ENCODE measurements around the gene EFNA5.

Gene EFNA5

GRCh38 chr5:107687937-107688336, 17.2 kb upstream of the EFNA5 start:
- in situ Hi-C loops (cut with HindIII; ENCODE audit: low sequenced_read_pairs): no loop called here
- H3K4me3 ChIP-seq (ENCODE audit: low read depth, low read length): no peak overlapping the region
- DNase-seq (ENCODE audit: low read depth, low spot score): no peak
- TF ChIP-seq CTCF (IDR thresholded peaks at IDR 0.05; ENCODE audit: low read depth, low read length): no peak

GRCh38 chr5:107687404-107687803, 16.7 kb upstream of the EFNA5 start:
- in situ Hi-C loops (cut with HindIII; ENCODE audit: low sequenced_read_pairs): no loop called here
- DNase-seq (ENCODE audit: low read depth, low spot score): no peak
- no peak for TF ChIP-seq CTCF (IDR thresholded peaks at IDR 0.05; ENCODE audit: low read depth, low read length)
- H3K4me3 ChIP-seq (ENCODE audit: low read depth, low read length): no peak overlapping the region

GRCh38 chr5:107682533-107682932, 11.8 kb upstream of the EFNA5 start:
- no peak overlapping the region for H3K4me3 ChIP-seq (ENCODE audit: low read depth, low read length)
- no peak for TF ChIP-seq CTCF (IDR thresholded peaks at IDR 0.05; ENCODE audit: low read depth, low read length)
- DNase-seq (ENCODE audit: low read depth, low spot score): no peak
- in situ Hi-C loops (cut with HindIII; ENCODE audit: low sequenced_read_pairs): no loop called here

GRCh38 chr5:107680799-107681198, 10.1 kb upstream of the EFNA5 start:
- DNase-seq (ENCODE audit: low read depth, low spot score): no peak
- TF ChIP-seq CTCF (IDR thresholded peaks at IDR 0.05; ENCODE audit: low read depth, low read length): no peak
- in situ Hi-C loops (cut with HindIII; ENCODE audit: low sequenced_read_pairs): no loop called here
- H3K4me3 ChIP-seq (ENCODE audit: low read depth, low read length): no peak overlapping the region

- H3K4me3 ChIP-seq (ENCODE audit: low read depth, low read length): no peak overlapping the region
- in situ Hi-C loops (cut with HindIII; ENCODE audit: low sequenced_read_pairs): no loop called here
- no peak for TF ChIP-seq CTCF (IDR thresholded peaks at IDR 0.05; ENCODE audit: low read depth, low read length)
- DNase-seq (ENCODE audit: low read depth, low spot score): no peak
These were observed 9.4 kb upstream of the EFNA5 start for GRCh38 chr5:107680099-107680498.

GRCh38 chr5:107676702-107677101, 6.0 kb upstream of the EFNA5 start:
- in situ Hi-C loops (cut with HindIII; ENCODE audit: low sequenced_read_pairs): no loop called here
- DNase-seq (ENCODE audit: low read depth, low spot score): no peak
- TF ChIP-seq CTCF (IDR thresholded peaks at IDR 0.05; ENCODE audit: low read depth, low read length): no peak
- H3K4me3 ChIP-seq (ENCODE audit: low read depth, low read length): no peak overlapping the region

- in situ Hi-C loops (cut with HindIII; ENCODE audit: low sequenced_read_pairs): no loop called here
- no peak for TF ChIP-seq CTCF (IDR thresholded peaks at IDR 0.05; ENCODE audit: low read depth, low read length)
- no peak overlapping the region for H3K4me3 ChIP-seq (ENCODE audit: low read depth, low read length)
- DNase-seq (ENCODE audit: low read depth, low spot score): no peak
These were observed 4.5 kb upstream of the EFNA5 start for GRCh38 chr5:107675201-107675600.
